Stimulated activated CD8-positive, alpha-beta memory T cell treated with anti-CD3 and anti-CD28 coated beads, Interleukin-12 subunit alpha, Interleukin-12 subunit beta, amount 100 ng/mL, for 1 hour (primary cell): ENCODE measurements around the gene HOXA9.

Experiments
- DNase-seq: peaks from one replicate; pipeline ENCODE4 v3.0.0-alpha.2; 2020; ENCODE audit warnings: low read depth

HOXA9 gene

GRCh38 chr7:27165089-27165995, at the start of gene HOXA9:
Gene HOXA9 (minus strand): TSS chr7:27165537. CDS start chr7:27165457, 80 bp downstream.
- DNase-seq, result no peak

- DNase-seq, result no peak
Measured at GRCh38 chr7:27214239-27214950, 49.1 kb upstream of the HOXA9 start.

GRCh38 chr7:27213433-27214238, 48.3 kb upstream of the HOXA9 start:
- no peak for DNase-seq

GRCh38 chr7:27212497-27213432, 47.4 kb upstream of the HOXA9 start:
- no peak for DNase-seq

- DNase-seq, result no peak
Measured at GRCh38 chr7:27211764-27212204, 46.4 kb upstream of the HOXA9 start.

- DNase-seq, result no peak
Measured at GRCh38 chr7:27211084-27211446, 45.7 kb upstream of the HOXA9 start.

- DNase-seq, result no peak
Measured at GRCh38 chr7:27210441-27211083, 45.2 kb upstream of the HOXA9 start.

- DNase-seq, result no peak
Measured at GRCh38 chr7:27209933-27210440, 44.6 kb upstream of the HOXA9 start.

- DNase-seq, result no peak
Measured at GRCh38 chr7:27208998-27209397, 43.7 kb upstream of the HOXA9 start.

- DNase-seq, result no peak
Measured at GRCh38 chr7:27207348-27207985, 42.1 kb upstream of the HOXA9 start.

- no peak for DNase-seq
Measured at GRCh38 chr7:27205325-27206280, 40.3 kb upstream of the HOXA9 start.

GRCh38 chr7:27204851-27205322, 39.5 kb upstream of the HOXA9 start:
- DNase-seq, result no peak

- no peak for DNase-seq
Measured at GRCh38 chr7:27203964-27204594, 38.7 kb upstream of the HOXA9 start.

GRCh38 chr7:27203365-27203953, 38.1 kb upstream of the HOXA9 start:
- no peak for DNase-seq

GRCh38 chr7:27202862-27203134, 37.5 kb upstream of the HOXA9 start:
- no peak for DNase-seq

- DNase-seq, result no peak
Measured at GRCh38 chr7:27202018-27202861, 36.9 kb upstream of the HOXA9 start.

- no peak for DNase-seq
Measured at GRCh38 chr7:27201580-27202017, 36.3 kb upstream of the HOXA9 start.
